ENCODE results near the gene ZNF280D.

Gene ZNF280D

GRCh38 chr15:56616551-56616950 lies 116.8 kb downstream of the ZNF280D start:
- no peak for TF ChIP-seq CTCF (IDR thresholded peaks at IDR 0.05; ENCODE audit: borderline replicate concordance, insufficient read depth, low read depth, low read length)
- H3K4me3 ChIP-seq (ENCODE audit: low read depth, low read length): no peak overlapping the region

GRCh38 chr15:56613811-56614210 lies 119.5 kb downstream of the ZNF280D start:
- no peak for TF ChIP-seq CTCF (IDR thresholded peaks at IDR 0.05; ENCODE audit: borderline replicate concordance, insufficient read depth, low read depth, low read length)
- no peak overlapping the region for H3K4me3 ChIP-seq (ENCODE audit: low read depth, low read length)

GRCh38 chr15:56608993-56609392 lies 124.3 kb downstream of the ZNF280D start:
- no peak overlapping the region for H3K4me3 ChIP-seq (ENCODE audit: low read depth, low read length)
- no peak for TF ChIP-seq CTCF (IDR thresholded peaks at IDR 0.05; ENCODE audit: borderline replicate concordance, insufficient read depth, low read depth, low read length)

- no peak overlapping the region for H3K4me3 ChIP-seq (ENCODE audit: low read depth, low read length)
Observed at GRCh38 chr15:56608140-56608778, 125.0 kb downstream of the ZNF280D start.

GRCh38 chr15:56602253-56602652 lies 131.1 kb downstream of the ZNF280D start:
- no peak for TF ChIP-seq CTCF (IDR thresholded peaks at IDR 0.05; ENCODE audit: borderline replicate concordance, insufficient read depth, low read depth, low read length)
- no peak overlapping the region for H3K4me3 ChIP-seq (ENCODE audit: low read depth, low read length)

More at GRCh38 chr15:56608140-56608778, 125.0 kb downstream of the ZNF280D start:
- TF ChIP-seq CTCF (IDR thresholded peaks at IDR 0.05; ENCODE audit: borderline replicate concordance, insufficient read depth, low read depth, low read length): no peak

- no peak for TF ChIP-seq CTCF (IDR thresholded peaks at IDR 0.05; ENCODE audit: borderline replicate concordance, insufficient read depth, low read depth, low read length)
- no peak overlapping the region for H3K4me3 ChIP-seq (ENCODE audit: low read depth, low read length)
Observed at GRCh38 chr15:56600380-56600779, 132.9 kb downstream of the ZNF280D start.

- TF ChIP-seq CTCF (IDR thresholded peaks at IDR 0.05; ENCODE audit: borderline replicate concordance, insufficient read depth, low read depth, low read length): no peak
Observed at GRCh38 chr15:56598991-56599390, 134.3 kb downstream of the ZNF280D start.

More at GRCh38 chr15:56598991-56599390, 134.3 kb downstream of the ZNF280D start:
- no peak overlapping the region for H3K4me3 ChIP-seq (ENCODE audit: low read depth, low read length)
